LHCN-M2 (cell line): ENCODE measurements around the gene BICC1. TPM values are rescaled to one million over a fixed set of nuclear protein-coding genes. Genes with fewer than 3 reads are reported as not detected.

Experiments
- DNase-seq: peaks from one replicate; pipeline ENCODE4 v3.0.0-alpha.2; 2012; ENCODE audit warnings: low read depth
- total RNA-seq: library from RNA; depleted of rRNA; stranded (reverse); fragments of >200 nt; gene quantifications from 2 replicates; pipeline ENCODE4 v1.2.3, GENCODE V29; 2014

Gene BICC1
- total RNA-seq, 1 experiment from 2014 or later = 20.7 TPM

GRCh38 chr10:58700591-58700990 lies 187.9 kb downstream of the BICC1 start:
- DNase-seq = peak; percentile 85

- DNase-seq = peak; percentile 71
Measured at GRCh38 chr10:58701405-58702135, 188.9 kb downstream of the BICC1 start.

- DNase-seq = peak; percentile 33
Measured at GRCh38 chr10:58704226-58704625, 191.6 kb downstream of the BICC1 start.

GRCh38 chr10:58704671-58705141 lies 192.0 kb downstream of the BICC1 start:
- DNase-seq = peak; percentile 84

- no peak for DNase-seq
Measured at GRCh38 chr10:58706836-58707235, 194.2 kb downstream of the BICC1 start.

GRCh38 chr10:58712141-58712540 lies 199.5 kb downstream of the BICC1 start:
- DNase-seq = peak; percentile 69

- peak; percentile 38 for DNase-seq
Measured at GRCh38 chr10:58712982-58713381, 200.3 kb downstream of the BICC1 start.

- DNase-seq = no peak
Measured at GRCh38 chr10:58714409-58714808, 201.7 kb downstream of the BICC1 start.

- no peak for DNase-seq
Measured at GRCh38 chr10:58715061-58715460, 202.4 kb downstream of the BICC1 start.

GRCh38 chr10:58718596-58718995 lies 205.9 kb downstream of the BICC1 start:
- DNase-seq = no peak

GRCh38 chr10:58721601-58722281 lies 209.1 kb downstream of the BICC1 start:
- no peak for DNase-seq

GRCh38 chr10:58723186-58723585 lies 210.5 kb downstream of the BICC1 start:
- DNase-seq = peak; percentile 34

- no peak for DNase-seq
Measured at GRCh38 chr10:58723966-58724365, 211.3 kb downstream of the BICC1 start.

- no peak for DNase-seq
Measured at GRCh38 chr10:58724781-58725180, 212.1 kb downstream of the BICC1 start.

GRCh38 chr10:58725901-58726300 lies 213.2 kb downstream of the BICC1 start:
- DNase-seq = no peak

GRCh38 chr10:58727633-58728032 lies 215.0 kb downstream of the BICC1 start:
- DNase-seq = no peak

- DNase-seq = no peak
Measured at GRCh38 chr10:58731276-58731675, 218.6 kb downstream of the BICC1 start.

GRCh38 chr10:58733436-58733835 lies 220.8 kb downstream of the BICC1 start:
- DNase-seq = peak; percentile 78

- peak; percentile 40 for DNase-seq
Measured at GRCh38 chr10:58734116-58734515, 221.4 kb downstream of the BICC1 start.

- no peak for DNase-seq
Measured at GRCh38 chr10:58734664-58735063, 222.0 kb downstream of the BICC1 start.

- no peak for DNase-seq
Measured at GRCh38 chr10:58735087-58735486, 222.4 kb downstream of the BICC1 start.

GRCh38 chr10:58740620-58741369 lies 228.1 kb downstream of the BICC1 start:
- DNase-seq = peak; percentile 39
